ENCODE results near the gene KCNAB2.

KCNAB2 gene

DNA sequence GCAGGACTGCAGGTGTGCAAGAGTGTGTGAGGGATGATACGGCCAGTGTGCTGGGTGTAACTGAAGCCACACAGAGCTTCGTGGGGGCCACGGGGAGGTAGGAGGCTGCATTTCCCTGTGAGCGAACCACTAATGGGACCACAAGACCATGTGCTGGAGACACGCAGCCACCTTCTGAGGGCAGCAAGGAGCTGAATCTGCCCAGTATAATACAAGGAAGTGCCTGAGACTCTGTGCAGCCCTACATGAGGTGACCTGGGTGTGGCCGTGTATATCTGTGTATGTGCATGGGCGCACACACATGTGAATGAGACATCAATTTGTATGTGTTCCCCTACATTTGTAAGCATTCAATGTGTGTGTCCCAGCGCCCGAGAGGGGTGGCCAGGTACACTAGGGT lies 83.6 kb downstream of the KCNAB2 start:
- DNase-seq (ENCODE audit: low spot score) = no peak

DNA sequence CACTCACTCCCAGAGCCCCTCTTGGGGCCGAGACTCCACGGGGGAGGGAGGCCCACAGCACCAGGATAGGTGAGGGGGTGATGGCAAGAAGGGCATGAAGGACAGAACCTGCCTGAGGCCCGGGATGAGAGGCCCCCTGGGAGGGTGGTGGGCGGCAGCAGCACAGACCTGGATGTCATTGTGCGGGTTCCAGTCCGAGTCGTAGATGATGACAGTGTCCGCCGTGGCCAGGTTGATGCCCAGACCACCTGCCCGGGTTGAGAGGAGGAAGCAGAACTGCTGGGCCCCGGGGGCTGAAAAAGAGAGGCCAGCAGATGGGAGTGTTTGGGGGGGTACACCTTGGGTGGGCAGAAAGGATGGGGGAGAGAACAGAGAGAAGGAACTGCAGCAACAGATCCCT lies 84.3 kb downstream of the KCNAB2 start:
- no peak for DNase-seq (ENCODE audit: low spot score)

DNA sequence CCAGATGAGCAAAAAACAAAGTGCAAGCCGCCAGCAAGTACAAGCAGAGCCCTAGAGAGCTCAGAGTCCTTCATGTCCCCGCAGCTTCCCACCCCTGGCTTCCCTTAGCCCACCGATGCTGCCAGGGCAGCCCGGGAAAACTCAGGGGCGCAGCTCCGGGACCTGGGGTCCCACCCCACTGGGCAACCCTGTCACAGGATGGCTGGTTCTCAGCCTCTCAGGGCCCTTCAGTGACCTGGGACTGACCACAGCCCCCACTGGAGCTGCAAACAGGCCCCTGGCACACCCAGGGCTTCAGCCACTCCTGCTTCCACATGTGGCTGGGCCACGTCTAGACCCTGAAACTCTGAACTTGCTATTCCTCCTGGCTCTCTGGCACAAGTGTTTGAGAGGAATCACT lies 84.9 kb downstream of the KCNAB2 start:
- DNase-seq (ENCODE audit: low spot score) = no peak

DNA sequence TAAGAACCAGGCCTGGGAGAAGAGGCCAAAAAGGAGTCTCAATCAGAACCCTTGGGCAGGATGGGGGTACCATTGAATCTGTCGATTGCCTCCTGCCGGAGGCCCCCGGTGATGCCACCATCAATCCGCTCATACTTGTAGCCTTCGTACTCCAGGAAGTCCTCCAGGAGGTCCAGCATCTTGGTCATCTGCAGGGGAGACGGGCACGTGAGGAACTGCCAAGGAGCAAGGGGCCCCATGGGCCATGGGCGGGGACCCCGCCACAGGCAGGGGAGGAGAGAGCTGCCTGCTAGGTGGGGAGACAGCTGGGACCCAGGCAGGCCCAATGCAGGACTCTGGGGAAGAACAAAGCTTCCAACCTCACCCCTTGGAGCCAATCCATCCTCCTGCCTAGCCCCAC lies 85.9 kb downstream of the KCNAB2 start:
- no peak for DNase-seq (ENCODE audit: low spot score)

DNA sequence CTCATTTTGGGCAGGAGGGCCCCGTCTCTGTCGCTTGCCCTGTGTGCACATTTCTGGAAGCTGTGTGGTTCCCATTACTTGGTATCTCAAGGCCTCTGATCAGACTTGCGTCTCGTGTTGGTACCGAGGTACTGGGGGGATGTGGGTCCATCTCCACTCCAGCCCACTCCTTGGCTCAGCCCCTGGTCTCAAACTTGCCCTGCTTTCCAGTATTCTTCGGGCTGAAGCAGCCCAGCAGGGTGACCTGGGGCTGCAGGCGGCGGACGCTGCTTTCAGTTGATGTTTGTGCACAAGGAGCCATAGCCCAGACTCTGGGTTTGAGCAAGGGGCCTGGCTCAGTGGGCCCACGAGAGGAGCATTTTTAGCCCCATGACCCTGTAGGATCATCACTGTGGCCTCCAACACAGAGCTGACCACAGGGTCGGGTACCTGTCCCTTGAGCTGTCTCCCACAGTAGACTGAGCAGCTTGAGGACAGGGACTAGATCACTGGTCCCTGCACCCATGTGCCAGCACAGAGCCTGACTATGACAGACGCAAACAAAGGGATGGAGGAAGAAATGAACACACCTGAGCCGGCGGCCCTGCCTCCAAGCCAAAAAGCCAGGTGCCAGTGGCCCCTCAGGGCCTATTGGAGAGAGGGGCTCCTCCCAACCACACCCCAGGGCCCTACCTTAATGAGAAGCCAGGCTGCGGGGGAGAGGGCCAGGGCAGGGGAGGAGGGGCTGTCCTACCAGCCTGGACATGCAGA lies 87.6 kb downstream of the KCNAB2 start:
- DNase-seq (ENCODE audit: low spot score) = no peak

DNA sequence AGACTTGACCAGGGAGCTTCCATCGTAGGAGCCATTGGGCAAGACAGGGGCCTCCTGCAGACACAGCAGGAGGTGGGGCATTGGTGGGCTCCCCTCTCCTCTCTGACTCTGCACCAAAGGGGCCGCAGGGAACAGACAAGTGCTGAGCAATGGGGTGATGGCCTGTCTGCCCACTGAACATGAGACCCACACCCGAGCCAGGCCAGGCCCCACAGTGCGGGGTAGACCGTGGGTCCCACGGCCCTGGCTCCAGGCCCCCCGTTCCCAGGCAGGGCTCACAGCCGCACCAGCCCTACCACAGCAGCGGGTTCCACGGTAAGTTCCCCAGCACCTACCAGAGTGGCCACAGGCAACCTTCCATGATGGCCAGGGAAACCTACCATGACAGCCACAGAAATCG lies 88.5 kb downstream of the KCNAB2 start:
- no peak for DNase-seq (ENCODE audit: low spot score)

DNA sequence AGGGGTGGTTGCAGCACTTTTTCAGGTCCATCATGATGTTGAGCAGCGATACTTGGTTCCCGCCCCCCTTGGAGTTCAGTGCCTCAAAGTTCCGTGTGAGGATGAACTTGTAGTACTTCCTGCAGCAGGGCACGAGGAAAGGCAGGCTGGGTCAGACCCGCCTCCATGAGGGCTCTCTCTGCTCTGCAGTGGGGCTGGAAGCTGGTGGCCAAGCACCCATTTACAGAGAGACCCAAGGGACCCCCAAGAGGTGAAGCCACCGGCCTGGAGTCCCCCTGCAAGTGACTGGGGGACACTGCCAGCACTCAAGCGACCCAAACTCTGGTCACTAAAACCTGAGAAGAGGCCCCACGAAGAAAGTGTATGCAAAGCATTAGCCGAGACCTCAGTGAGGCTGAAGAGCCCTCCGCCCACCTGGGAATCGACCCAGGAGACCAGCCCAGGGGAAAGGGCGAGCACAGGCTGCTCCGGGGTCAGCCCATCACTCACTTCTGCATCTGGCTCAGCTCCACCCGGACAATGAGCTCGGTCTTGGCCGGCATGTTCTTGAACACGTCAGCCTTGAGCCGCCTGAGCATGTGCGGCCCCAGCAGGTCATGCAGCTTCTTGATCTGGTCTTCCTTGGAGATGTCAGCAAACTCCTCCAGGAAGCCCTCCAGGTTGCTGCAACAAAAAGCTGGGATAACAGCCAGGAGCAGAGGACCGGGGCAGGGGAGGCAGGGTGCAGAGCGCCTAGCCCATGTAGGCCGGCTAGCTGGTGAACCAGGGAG lies 89.2 kb downstream of the KCNAB2 start:
- no peak for DNase-seq (ENCODE audit: low spot score)

DNA sequence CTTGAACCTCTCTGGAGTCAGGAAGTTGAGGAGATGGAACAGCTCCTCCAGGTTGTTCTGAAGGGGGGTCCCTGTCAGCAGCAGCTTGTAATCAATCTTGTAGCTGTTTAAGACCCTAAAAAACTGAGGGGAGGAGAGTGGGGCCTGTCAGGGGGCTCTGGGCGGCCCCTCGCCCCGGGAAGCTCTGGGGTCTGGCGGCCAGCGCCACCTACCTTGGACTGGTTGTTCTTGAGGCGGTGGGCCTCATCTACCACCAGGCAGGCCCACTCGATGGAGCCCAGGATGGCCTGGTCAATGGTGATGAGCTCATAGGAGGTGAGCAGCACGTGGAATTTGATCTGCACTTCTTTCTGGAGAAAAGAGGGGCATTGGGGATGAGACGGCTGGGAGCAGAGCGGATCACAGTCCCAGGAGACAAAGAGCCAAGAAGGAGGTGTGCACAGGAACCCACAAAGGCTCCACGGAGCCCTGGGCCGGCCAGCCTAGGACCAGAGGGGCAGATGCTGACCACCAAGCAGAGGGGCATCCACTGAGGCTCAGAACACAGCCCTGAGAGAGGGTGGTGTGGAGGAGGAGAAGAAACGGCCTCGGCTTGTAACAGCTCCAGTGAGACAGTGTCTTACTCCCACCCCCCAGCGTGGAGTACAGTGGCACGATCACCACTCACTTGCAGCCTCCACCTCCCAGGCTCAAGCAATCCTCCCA lies 91.0 kb downstream of the KCNAB2 start:
- DNase-seq (ENCODE audit: low spot score) = no peak

DNA sequence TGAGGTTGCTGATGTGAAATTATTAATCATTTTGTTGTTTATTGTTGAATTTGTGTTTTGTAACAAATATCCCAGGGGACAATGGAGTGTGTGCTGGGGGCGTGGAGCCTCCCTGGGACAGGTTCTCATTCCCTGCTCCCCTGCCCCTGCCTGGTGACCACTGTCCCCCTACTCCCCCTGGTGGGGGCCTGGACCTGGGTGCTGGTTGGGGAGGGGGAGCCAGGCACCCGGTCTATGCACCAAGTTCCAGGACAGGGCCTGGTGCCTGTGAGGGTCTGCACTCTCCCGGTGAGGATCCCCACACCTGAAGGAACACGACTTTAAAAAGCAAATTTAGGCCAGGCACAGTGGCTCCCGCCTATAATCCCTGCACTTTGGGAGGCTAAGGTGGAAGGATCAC lies 92.1 kb downstream of the KCNAB2 start:
- no peak for DNase-seq (ENCODE audit: low spot score)

DNA sequence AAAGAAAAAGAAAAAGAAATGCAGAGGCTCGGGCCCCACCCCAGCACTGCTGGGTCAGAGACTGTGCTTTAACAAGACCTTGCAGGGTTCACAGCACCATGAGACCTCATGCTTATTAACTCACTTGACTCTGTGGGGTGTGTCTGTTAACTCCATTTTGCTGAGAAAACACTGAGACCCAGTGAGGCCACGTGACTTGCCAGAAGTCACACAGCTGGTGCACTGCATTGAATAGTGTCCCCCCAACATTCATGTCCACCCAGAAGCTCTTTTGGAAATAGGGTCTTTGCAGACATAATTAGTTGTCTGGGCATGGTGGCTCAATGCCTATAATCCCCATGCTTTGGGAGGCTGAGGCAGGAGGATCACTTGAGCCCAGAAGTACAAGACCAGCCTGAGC lies 94.7 kb downstream of the KCNAB2 start:
- no peak for DNase-seq (ENCODE audit: low spot score)

DNA sequence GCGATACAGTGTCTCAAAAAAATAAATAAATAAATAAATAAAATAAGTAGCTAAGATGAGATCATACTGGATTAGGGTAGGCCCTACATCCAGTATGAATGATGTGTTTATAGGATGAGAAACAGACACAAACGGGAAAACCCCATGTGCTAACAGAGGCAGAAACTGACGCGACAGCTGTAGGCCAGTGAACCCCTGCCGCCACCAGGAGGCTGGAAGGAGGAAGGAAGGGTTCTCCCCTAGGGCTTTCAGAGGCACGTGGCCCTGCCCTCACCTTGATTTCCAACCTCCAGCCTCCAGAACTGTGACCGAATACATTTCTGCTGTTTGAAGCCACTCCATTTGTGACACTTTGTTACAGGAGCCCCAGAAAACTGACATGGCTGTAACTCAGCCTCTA lies 95.9 kb downstream of the KCNAB2 start:
- no peak for DNase-seq (ENCODE audit: low spot score)

DNA sequence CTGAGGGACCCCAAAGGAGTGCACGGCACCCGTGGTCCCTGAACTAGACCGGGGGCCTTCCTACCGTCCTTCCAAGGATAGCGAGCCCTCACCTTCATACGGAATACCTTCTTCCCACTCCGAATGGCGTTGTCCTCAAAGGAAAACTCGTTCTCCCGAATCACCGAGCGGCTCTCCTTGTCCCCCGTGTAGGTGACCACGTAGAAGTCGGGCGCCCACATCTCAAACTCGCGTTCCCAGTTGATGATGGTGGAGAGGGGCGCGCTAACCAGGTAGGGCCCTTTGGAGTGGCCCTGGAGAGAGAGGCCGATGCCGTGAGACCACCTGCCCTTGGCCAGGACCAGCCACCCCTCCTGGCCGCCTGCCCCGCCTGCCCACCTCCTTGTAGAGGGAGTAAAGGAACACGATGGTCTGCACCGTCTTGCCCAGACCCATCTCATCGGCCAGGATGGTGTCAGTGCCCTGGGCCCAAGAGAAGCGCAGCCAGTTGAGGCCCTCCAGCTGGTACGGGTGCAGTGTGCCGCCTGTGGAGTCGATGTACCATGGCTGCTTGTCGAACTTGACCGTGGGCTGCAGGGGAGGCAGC lies 96.4 kb downstream of the KCNAB2 start:
- DNase-seq (ENCODE audit: low spot score) = no peak

DNA sequence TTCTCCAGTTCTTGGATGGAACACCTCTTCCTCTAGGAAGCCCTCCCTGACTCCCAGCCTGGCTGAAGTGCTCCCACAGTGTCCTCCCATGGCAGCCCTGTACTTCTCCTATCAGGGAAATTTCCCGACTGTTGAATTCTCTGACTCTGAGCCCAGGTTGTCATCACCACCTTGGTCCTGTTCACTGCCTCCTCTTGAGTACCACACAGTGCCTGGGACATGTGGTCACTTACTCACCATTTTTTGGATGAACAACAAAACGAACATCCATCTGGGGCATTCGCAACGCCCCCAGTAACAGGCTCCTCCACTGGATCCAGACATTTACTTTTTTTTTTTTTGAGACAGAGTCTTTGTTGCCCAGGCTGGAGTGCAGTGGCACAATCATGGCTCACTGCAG lies 97.0 kb downstream of the KCNAB2 start:
- DNase-seq (ENCODE audit: low spot score) = no peak

DNA sequence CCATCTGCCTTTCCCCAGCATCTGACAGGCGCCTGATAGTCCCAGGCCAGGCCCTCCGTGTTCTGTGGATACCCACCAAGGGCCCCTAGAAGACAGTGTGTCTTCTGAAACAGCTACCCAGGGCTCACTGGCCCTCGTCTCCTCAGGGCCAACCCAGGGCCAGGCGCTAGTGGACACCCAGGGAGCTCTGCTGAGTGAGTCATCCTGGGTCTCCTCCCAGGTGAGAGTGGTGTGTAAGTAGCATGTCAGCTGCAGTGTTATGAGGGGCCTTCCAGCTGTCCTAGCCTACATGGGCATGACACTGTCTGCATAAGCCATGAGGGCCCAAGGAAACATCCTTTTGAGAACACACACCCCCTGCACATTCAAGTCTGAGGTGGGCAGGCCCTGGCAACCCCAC lies 97.7 kb downstream of the KCNAB2 start:
- DNase-seq (ENCODE audit: low spot score) = no peak

DNA sequence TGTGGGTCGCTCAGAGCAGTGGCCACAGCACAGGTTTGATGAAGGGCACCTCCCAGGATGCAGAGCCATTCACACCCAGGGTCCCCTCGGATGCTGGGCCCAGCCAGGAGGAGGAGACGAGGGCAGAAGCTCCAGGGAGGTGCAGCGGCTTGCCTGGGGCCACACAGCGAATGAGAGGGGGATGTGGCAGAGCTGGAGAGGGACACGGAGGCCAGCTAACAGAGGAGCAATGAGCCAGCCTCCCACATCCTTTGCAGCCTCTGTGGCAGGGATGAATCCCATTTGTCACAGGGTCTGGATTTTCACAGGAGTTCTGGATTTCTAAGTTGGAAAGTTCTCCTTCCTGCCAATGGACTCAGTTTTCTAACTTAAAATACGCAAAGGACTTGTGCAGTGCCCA lies 98.5 kb downstream of the KCNAB2 start:
- DNase-seq (ENCODE audit: low spot score) = no peak

DNA sequence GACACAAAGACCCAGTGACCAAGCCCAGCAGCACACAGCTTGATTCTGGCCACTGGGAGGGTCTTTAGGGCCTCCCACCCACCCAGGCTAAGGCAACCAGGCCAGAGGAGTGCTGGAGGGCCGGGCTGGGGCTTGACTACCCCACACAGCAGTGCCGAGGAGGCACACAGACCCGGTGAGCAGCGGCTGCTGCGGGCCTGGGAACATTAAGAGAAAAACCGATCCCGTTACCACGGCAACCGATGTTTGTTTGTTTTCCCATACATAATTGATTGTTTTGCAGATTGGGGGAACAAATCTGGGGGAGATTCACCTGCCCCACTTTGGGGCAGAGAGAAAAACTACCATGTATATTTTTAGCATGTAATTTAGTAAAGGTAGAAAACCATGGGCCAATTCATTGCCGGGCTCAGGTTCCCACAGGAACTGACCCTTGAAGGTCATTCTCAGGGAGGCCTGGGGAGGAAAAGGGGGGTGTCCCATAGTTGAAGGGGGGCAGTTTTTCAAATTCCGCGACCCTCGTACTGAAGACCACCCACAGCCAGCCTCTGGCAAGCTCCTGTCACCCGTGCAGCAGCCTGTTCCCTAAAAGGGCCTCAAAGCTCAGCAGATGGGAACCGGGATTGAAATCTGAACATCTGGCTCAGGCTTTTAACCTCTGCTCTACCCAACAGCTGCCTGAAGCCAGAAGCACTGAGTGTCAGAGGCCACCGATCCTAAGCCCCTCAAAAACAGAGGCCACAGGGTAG lies 99.1 kb downstream of the KCNAB2 start:
- no peak for DNase-seq (ENCODE audit: low spot score)

DNA sequence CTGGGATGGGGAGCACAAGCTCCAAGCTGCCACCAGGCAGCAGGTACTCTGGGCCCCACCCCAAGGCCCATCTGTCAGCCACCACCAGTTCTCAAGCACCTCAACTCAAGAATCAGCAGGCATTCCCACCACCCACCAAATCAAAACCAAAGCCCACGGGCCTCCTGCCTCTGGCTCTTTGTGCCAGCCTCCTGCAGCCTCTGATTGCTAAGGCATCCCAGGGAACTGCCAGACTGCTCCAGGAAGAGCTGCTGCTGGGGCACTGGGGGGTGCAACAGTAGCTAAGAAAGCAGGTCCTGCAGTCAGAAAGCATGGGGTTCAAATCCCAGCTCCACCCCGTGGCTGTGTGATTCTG lies 99.7 kb downstream of the KCNAB2 start:
- DNase-seq (ENCODE audit: low spot score) = no peak

DNA sequence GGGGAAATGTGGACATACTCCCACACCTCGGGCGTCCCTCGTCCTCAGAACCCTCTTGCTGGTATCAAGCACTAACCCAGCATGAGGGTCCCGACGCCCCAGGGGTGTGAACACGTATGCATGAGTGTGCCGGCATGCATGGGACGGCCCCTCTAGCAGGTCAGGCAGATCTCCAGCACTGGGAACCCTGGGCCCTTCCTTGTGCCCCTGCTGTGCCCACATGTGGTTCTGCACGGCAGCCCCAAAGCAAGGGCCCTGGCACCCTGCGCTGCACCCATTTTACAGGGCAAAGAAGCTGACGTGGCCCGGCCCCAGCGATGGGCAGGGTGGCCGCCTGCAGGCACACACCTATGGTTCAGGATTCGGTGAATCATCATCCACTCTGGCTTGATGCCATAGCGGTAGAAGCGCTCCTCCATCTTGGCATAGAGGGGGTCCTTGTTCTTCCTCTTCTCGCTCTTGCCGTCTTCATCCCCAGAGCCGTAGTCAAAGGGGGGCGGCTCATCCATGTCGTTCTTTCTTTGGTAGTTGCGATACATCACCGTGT lies 100.2 kb downstream of the KCNAB2 start:
- DNase-seq (ENCODE audit: low spot score) = no peak

DNA sequence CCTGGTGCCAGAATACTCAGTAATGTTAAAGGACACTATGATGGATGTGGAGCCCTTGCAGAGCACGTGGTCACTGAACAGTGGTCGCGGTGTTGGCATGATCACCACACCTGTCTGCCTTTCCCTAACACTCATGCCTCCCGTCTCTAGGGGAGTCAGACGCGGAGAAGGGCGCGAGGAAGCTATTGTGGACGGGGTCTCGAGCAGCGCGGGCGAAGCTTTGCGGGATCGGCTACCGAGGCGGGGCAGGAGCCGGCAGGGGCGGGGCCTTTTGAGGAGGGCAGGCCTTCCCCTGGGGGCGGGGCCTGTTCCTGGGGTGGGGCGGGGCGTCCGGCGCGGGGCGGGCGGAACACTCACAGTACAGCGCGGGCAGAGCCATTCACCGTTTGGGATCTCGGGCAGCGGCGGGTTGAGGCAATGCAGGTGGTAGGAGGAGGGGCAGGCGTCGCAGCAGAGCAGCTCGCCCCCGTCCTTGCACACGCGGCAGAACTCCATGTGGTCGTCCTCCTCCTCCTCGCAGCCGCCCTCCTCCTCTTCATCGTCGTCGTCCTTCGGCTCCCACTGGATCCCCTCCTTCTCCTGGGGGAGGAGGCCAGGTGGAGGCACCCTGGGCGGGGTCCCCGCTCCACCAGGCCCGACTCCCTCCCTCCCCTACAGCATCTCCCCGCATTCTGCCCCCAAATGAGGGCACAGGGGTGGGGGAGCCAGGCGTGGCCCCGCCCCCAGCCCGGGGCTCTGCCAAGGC lies 103.0 kb downstream of the KCNAB2 start:
- peak; percentile 97 for DNase-seq (ENCODE audit: low spot score)

DNA sequence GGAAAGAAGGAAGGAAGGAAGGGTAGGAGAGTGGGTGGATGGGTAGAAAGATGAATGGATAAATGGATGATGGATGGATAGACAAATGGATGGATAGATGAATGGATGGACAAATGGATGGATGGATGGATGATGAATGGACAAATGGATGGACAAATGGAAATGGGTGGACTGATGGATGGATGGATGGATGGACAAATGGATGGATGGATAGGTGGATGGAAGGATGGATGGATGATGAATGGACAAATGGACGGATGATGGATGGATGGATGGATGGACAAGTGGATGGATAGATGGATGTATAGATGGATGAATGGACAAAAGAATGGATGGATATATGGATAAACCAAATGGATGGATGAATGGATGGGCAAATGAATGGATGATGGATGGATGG lies 103.9 kb downstream of the KCNAB2 start:
- DNase-seq (ENCODE audit: low spot score) = no peak

Measured in D341Med (cell line).